PC-9 (cell line): ENCODE data around the gene TTLL7.

Source experiments
- CTCF ChIP-seq: fragments of 200-600 bp; sonication (generic); conservative IDR thresholded peaks from 2 replicates; pipeline ENCODE4 v1.6.1; 2017; ENCODE audit warnings: mixed run types, antibody characterized with exemption, mild to moderate bottlenecking, moderate library complexity
- EZH2 ChIP-seq: fragments of 200-600 bp; sonication (generic); IDR thresholded peaks from 2 replicates; pipeline ENCODE4 v1.8.0; 2017; ENCODE audit warnings: antibody characterized with exemption, low read depth

- TF ChIP-seq CTCF: no peak
- TF ChIP-seq EZH2: no peak
These were observed 27.0 kb upstream of the TTLL7 start for GRCh38 chr1:84025966-84026365.
